Measurements from ENCODE around the gene ERBB4.
"Not testable (repeated sequence)": the region's sequence is repeated elsewhere in the genome, so short reads cannot be mapped to it uniquely, and the experiment has no call there.

Gene ERBB4

GRCh38 chr2:212147921-212148513 is 390.6 kb downstream of the ERBB4 start:
- no peak for DNase-seq (ENCODE audit: low read depth in 2 of 2)

GRCh38 chr2:212146416-212146815 is 392.2 kb downstream of the ERBB4 start:
- no peak for DNase-seq (ENCODE audit: low read depth in 2 of 2)

DNA sequence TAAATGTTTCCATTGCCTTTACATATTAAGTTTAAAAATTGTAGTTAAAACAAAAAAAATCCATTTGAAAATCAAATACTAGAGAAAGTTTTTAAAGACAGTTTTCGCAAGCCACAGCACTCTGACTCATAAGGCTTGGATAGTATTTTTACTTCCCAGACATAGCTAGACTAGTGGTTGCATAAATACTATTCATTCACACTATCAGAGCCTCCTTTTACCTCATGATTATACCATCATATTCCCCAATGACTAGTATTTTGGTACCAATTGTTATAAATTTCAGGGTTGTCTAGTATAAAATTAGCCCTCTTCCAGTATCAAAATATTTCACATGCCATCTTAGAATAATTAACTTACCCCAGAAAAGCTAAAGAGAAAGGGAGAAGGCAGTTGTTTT is 393.5 kb downstream of the ERBB4 start:
- no peak for DNase-seq (ENCODE audit: low read depth in 2 of 2)

GRCh38 chr2:212142631-212143030 is 396.0 kb downstream of the ERBB4 start:
- no peak for DNase-seq (ENCODE audit: low read depth in 2 of 2)

DNA sequence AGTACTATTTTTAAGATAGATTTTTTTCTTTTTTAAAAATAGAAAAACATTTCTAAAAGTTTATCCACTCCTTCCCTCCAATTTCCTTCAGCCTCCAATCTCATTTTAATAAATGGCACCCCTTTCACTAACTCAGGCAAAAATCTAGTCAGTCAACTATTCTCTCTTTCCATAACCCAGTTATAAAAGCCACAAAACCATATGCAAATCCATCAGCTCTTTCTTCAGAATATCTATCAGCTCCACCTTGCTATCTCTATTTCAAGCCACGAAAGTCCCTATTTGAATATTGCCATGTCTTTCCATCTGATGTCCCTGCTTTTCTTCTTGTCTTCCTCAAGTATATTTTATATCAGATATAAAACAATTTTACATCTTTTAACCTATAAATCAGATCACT is 397.1 kb downstream of the ERBB4 start:
- no peak for DNase-seq (ENCODE audit: low read depth in 2 of 2)

GRCh38 chr2:212136216-212136795 is 402.3 kb downstream of the ERBB4 start:
- no peak for DNase-seq (ENCODE audit: low read depth in 2 of 2)

DNA sequence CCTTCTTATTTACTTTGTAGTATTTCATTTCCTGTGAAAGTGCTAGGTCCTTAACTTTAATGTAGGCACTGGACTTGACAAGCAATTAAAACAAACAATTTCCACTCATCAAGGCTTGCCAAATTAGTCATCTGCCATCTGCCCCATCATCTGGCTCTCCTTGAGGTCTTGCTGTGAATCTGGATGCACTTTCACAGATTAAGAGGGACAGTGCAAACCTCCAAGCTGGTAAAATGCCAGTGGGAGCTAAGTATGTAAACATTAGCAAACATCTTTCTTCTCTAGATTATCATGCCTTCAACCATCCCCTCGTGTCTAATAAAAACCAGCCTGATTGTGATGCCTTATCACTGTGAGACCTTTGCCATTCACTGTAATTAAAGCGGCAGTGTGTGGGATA is 402.9 kb downstream of the ERBB4 start:
- no peak for DNase-seq (ENCODE audit: low read depth in 2 of 2)

- DNase-seq (ENCODE audit: low read depth in 2 of 2): no peak
Measured at GRCh38 chr2:212133337-212133736, 405.3 kb downstream of the ERBB4 start.

DNA sequence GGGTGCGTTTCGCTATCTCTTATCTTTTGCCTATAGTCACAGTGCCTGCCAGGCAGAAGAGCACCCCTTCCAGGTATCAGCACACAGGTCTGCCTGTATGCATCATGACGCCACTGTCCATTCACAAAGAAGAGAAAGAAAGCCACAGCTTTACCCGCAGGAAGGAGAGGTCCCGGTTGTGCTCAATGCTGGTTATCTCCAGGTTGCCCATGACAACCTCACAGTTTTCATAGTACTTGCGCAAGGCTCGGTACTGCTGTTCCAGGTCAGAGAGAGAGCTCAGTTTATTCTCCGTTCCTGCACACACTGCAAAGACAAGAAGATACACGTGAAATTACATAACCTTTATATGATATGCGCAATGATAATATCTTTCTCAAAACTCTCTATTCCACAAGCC is 414.0 kb downstream of the ERBB4 start:
- DNase-seq (ENCODE audit: low read depth in 2 of 2): no peak

GRCh38 chr2:212119591-212119990 is 419.0 kb downstream of the ERBB4 start:
- no peak for DNase-seq (ENCODE audit: low read depth in 2 of 2)

GRCh38 chr2:212117926-212118325 is 420.7 kb downstream of the ERBB4 start:
- DNase-seq (ENCODE audit: low read depth in 2 of 2): no peak

DNA sequence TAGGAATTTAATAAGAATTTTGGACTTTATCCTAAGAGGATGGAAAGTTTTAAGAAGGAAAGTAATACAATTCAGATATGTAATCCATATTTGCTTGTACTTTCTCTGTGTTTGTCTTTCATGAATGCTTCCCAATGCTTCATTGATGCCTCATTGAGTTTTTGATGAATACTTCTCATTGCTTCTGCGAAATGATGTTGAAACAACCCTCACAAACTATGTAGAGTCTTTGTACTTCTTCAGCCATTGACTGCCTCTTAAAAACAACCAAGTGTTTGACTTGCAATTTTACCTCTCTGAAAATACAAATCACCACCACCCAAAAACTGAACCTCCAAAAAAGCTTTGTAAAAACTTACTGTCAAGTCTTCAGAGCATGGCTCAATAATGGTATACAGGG is 424.1 kb downstream of the ERBB4 start:
- no peak for DNase-seq (ENCODE audit: low read depth in 2 of 2)

DNA sequence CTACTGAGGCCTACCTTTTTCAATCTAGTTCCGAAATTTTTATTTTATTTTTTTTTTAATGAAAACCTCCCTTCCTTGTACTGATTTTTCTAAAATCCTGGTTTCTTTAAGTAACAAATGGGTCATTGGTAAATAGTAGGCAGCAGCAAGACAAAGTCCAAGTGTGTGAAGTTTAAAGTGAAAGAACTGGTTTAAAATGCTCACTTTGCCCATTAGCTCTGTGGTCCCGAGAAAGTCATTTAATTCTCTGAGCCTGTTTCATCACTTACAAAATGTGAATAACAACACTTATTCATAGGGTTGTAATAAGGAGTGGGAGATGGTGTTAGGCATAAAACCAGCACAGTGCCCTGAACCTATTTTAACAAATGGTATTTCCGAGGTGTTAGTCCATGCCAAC is 426.2 kb downstream of the ERBB4 start:
- no peak for DNase-seq (ENCODE audit: low read depth in 2 of 2)

DNA sequence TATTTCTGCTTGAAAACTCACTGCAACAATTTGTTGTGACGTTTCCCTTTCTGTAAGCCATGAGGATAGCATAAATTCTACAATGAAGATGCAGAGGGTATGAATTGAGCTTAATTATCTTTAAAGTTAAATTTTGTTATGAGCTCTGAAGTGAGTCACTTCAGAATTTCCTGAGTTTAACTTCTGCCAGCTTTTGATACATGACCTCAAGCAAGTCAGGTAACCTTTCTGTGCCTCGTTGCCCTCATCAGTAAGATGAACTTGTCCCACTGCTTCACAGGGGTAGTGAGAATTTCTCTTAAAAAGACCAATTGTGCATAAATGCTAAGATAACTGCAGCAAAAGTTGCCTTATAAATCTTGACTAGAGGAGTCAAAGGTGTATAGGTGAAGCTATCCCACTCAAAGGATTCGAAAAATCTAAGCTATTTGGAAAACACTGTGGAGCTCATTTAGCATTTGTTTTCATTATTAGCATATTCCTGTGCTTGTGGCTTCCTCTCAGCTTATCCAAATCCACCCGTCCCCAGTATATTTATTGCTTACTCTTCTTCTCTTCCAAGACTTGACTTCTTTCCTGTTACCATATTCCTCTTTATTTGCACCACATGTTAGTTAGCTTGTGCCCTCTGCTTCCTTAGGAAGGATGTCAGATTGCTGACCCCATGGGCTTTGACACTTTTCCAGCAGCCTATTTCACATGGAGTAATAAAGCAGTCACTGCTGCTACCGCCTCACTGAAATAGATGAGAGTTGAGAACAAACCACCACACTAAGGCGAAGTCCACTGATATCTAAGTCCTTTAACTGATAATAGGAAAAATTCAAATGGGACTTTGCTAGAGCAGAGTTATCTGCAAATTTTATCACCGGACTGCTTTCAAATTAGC is 428.6 kb downstream of the ERBB4 start:
- DNase-seq (ENCODE audit: low read depth in 2 of 2): no peak

DNA sequence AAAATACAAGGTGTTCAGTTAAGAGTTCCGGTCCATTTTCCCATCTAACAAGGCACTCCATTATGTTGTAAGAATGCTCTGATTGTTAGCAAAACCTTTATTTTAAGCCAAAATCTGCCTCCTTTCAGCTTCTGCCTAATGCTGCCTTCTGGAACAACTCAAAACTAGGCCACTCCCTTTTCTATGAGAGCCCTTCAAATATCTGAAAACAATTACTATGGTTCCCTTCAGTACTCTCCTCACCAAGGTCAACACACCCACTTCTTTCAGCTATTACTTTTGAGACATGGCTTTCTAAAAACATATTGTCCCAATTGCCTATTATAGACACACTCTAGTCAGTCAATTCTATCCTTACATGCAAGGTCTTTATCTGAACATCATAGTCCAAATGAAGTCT is 429.4 kb downstream of the ERBB4 start:
- no peak for DNase-seq (ENCODE audit: low read depth in 2 of 2)

- no peak for DNase-seq (ENCODE audit: low read depth in 2 of 2)
Measured at GRCh38 chr2:212107989-212108388, 430.6 kb downstream of the ERBB4 start.

- DNase-seq (ENCODE audit: low read depth in 2 of 2): no peak
Measured at GRCh38 chr2:212107014-212107413, 431.6 kb downstream of the ERBB4 start.

DNA sequence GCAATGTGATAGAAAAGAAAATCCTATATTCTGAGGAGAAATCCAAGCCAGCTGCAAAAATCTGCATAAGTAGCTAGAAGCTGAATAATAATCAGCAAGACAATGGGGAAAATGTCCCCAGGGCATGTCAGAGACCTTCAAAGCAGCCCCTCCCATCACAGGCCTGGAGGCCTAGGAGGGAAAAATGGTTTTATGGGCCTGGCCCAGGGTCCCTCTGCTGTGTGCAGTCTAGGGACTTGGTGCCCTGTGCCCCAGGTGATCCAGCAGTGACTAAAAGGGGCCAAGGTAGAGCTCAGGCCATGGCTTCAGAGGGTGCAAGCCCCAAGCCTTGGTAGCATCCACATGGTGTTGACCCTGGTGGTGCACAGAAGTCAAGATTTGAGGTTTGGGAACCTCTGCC is 432.1 kb downstream of the ERBB4 start:
- DNase-seq (ENCODE audit: low read depth in 2 of 2): not testable (repeated sequence)

DNA sequence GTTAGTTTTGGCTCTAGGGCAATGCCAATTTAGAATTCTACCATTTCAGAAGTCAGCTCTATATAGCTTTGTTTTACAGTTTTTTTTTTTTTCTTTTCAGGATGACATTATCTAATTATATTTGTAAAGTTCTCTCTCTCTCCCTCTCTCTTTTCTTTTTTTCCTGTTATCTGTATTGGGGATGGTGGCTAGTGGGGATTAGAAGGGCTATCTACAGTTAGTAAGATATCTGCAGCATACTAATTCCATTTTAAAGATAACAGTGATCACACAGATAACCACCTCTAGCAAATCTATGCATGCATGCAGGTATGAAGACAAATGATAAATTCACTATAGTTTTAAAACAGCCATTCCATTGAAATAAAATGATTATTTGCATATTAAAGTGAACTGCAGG is 438.9 kb downstream of the ERBB4 start:
- no peak for DNase-seq (ENCODE audit: low read depth in 2 of 2)

GRCh38 chr2:212098966-212099365 is 439.6 kb downstream of the ERBB4 start:
- no peak for DNase-seq (ENCODE audit: low read depth in 2 of 2)

DNA sequence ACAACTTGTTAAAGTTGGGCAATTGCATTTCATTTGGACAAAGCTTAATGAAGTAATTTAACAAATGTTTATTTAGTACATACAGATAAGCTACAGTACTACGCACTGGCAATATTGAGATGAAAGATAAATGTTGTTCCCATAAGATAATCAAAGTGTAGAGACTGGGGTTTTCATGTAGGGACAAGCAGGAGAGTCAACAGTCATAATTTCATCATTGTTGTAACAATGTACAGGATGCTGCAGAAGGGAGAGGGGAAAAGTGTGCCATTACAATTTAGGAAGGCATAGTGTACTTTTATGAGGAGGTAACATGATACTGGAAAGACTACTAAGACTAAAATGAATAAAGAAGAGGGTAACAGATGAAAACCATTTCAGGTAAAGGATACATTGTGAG is 441.6 kb downstream of the ERBB4 start:
- DNase-seq (ENCODE audit: low read depth in 2 of 2): no peak

GRCh38 chr2:212089873-212090272 is 448.7 kb downstream of the ERBB4 start:
- DNase-seq (ENCODE audit: low read depth in 2 of 2): no peak

DNA sequence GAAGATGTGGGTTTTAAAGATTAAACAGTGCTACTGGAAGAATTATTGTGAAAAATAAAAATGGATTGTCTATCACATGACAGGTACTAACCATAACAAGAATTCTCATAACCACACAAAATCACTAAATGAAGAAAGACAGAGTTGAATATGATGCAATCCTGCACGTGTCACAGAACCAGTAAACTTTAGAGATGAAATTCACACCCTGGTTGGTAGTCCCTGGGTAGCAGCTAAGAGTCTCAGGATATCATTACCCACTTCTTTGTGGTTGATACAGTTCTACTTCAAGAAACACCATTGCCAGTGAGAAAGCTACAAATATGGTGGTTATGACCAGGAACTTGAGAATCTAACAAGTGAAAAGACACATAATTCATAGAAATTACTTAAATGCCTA is 450.2 kb downstream of the ERBB4 start:
- no peak for DNase-seq (ENCODE audit: low read depth in 2 of 2)

All from stimulated activated CD8-positive, alpha-beta memory T cell treated with anti-CD3 and anti-CD28 coated beads, Interleukin-15, amount 100 ng/mL, for 4 hours (primary cell).